Measurements from ENCODE around the gene GABARAPL1. TPM values are rescaled to one million over a fixed set of nuclear protein-coding genes. Genes with fewer than 3 reads are reported as not detected.
A peak's percentile ranks its signal among the peaks of the same experiment; 100 is the strongest.
"Not testable (repeated sequence)": the region's sequence is repeated elsewhere in the genome, so short reads cannot be mapped to it uniquely, and the experiment has no call there.

Gene GABARAPL1
- total RNA-seq, 2 experiments from 2014 or later, result 2.3 to 2.9 TPM

DNA sequence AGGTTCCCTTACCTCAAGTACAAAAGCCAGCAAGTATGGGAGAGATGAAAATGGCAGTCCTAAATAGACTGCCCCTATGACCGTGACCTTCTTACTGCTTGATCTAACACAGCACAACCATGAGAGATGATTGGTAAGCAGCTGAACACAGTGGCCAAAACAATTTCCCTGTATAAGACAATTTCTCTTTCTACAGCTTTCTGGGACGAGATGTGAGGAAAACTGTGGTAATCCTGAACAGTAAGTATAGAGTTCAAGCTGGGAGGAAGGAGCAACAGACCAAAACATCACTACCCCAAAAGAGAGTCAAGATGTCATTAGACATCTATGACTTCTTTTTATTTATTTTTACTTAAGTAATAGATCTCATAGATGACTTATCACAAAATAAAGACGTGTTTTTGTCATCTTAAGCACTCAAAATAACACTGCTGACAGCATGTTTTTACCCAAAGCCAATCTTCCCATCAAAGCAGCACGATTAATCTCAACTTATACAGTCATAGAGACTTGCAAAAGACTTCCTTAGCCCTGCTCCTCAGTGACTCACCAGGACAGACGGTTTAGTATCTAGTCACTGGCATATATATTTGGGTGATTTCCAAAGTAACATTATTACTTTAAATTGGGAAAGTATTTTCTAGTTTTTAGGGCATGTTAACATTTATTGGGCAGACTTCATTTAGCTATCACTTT, 30.2 kb upstream of the GABARAPL1 start:
- Mint-ChIP-seq H3K4me3 (no peak overlapping the region), H3K27ac (no peak overlapping the region), H3K9me3 (ENCODE audit: low read depth) (no peaks in the 10 kb centered on the region), H3K36me3 (ENCODE audit: low read depth) (no peaks in the 10 kb centered on the region), H3K4me1 (no peaks in the 10 kb centered on the region), H3K27me3 (peaks cover 19% of the 10 kb centered on the region)
- POLR2A ChIA-PET, result interaction anchor here (0.5 kb wide), 1 partner anchor 520 kb away, joined by 4 read pairs; no protein-coding TSS in a partner anchor
- intact Hi-C loops (cut with DNase I, micrococcal nuclease), result no loop called here
- no peak for DNase-seq
- CTCF ChIA-PET, result no interaction called here
- ATAC-seq, result peak; percentile 51

DNA sequence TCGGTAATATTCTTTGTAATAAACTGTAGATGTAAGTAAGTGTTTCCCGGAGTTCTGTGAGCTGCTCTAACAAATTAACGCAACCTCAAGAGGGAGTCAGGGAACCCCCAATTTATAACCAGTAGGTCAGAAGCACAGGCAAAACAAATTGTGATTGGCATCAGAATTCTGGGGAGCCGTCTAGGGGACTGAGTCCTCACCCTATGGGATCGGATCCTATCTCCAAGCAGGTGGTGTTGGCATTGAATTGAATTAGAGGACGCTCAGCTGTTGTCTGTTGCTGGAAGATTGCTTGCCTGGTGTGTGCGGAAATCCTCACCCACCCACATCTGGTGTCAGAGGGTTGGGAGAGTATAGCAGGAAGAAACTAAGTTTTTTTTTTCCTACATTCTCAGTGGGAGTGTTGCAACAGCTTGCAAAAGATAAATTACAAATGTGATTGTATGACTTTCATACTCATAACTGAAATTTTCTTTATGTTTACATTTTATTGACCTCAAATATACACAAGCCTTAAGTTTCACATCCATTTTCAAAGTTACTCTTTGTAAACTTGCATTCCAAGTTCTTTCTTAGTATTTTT, 28.3 kb upstream of the GABARAPL1 start:
- H3K9me3 Mint-ChIP-seq (ENCODE audit: low read depth), result no peaks in the 10 kb centered on the region
- POLR2A ChIA-PET, result no interaction called here
- ATAC-seq (no peak), DNase-seq (no peak)
- intact Hi-C loops (cut with DNase I, micrococcal nuclease), result no loop called here
- no peak overlapping the region for H3K27ac Mint-ChIP-seq
- peaks cover 16% of the 10 kb centered on the region for H3K27me3 Mint-ChIP-seq
- no peak overlapping the region for H3K4me3 Mint-ChIP-seq
- H3K36me3 Mint-ChIP-seq (ENCODE audit: low read depth), result no peaks in the 10 kb centered on the region
- CTCF ChIA-PET, result interaction anchor here (0.6 kb wide), 1 partner anchor 268 kb away, joined by 3 read pairs; no protein-coding TSS in a partner anchor
- H3K4me1 Mint-ChIP-seq, result no peaks in the 10 kb centered on the region

DNA sequence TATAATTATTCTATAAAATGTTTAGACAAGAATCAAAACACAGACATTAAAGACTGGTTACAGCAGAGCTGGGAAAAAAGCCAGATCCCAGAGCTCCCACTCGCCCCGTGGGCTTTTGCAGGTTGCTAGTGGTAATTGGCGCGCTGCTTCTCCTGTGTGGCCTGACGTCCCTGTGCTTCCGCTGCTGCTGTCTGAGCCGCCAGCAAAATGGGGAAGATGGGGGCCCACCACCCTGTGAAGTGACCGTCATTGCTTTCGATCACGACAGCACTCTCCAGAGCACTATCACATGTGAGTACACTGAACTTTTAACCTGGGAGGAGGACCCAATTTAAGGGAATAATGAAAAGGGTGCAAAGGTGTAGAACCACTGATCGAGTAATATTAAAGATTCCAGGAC, 26.4 kb upstream of the GABARAPL1 start:
- intact Hi-C loops (cut with DNase I, micrococcal nuclease), result no loop called here
- POLR2A ChIA-PET, result no interaction called here
- H3K4me3 Mint-ChIP-seq, result no peak overlapping the region
- no peak overlapping the region for H3K27ac Mint-ChIP-seq
- peaks cover 13% of the 10 kb centered on the region for H3K27me3 Mint-ChIP-seq
- no peak for DNase-seq
- H3K36me3 Mint-ChIP-seq (ENCODE audit: low read depth), result no peaks in the 10 kb centered on the region
- CTCF ChIA-PET, result no interaction called here
- H3K9me3 Mint-ChIP-seq (ENCODE audit: low read depth), result no peaks in the 10 kb centered on the region
- ATAC-seq, result no peak
- H3K4me1 Mint-ChIP-seq, result no peaks in the 10 kb centered on the region

DNA sequence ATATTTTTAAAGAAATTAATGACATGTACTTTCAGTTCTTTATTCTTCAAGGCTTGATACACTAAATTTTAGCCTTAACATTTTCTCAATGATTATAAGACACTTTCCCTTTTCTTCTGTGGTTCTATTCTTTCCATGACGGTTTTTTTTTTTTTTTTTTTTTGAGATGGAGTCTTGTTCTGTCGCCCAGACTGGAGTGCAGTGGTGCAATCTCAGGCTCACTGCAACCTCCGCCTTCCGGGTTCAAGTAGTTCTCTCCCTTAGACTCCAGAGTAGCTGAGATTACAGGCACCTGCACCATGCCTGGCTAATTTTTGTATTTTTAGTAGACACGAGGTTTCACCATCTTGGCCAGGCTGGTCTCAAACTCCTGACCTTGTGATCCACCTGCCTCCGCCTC, 25.7 kb upstream of the GABARAPL1 start:
- CTCF ChIA-PET; POLR2A ChIA-PET; DNase-seq; H3K4me3 Mint-ChIP-seq; H3K36me3 Mint-ChIP-seq (ENCODE audit: low read depth); ATAC-seq; H3K4me1 Mint-ChIP-seq; intact Hi-C loops (cut with DNase I, micrococcal nuclease); H3K27ac Mint-ChIP-seq; H3K9me3 Mint-ChIP-seq (ENCODE audit: low read depth): not testable (repeated sequence)
- H3K27me3 Mint-ChIP-seq, result peaks cover 13% of the 10 kb centered on the region

DNA sequence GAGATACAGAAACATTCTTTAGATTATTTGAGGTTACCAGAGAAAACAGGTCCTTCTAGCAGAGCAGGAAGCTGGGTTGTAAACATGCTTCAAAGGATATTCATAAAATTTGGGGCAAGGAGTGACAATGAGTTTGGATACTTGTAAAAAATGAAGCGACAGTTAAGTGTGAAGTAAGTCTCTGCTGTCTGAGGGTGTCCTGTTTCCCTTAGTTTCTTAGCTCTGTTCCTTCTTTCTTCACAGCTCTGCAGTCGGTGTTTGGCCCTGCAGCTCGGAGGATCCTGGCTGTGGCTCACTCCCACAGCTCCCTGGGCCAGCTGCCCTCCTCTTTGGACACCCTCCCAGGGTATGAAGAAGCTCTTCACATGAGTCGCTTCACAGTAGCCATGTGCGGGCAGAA, 23.0 kb upstream of the GABARAPL1 start:
- ATAC-seq (no peak), DNase-seq (no peak)
- Mint-ChIP-seq H3K27ac (no peak overlapping the region), H3K27me3 (peaks cover 10% of the 10 kb centered on the region), H3K4me1 (no peaks in the 10 kb centered on the region), H3K4me3 (no peak overlapping the region), H3K9me3 (ENCODE audit: low read depth) (no peaks in the 10 kb centered on the region), H3K36me3 (ENCODE audit: low read depth) (no peaks in the 10 kb centered on the region)
- intact Hi-C loops (cut with DNase I, micrococcal nuclease), result loop anchor here (1.0 to 2.0 kb wide), 4 partner anchors 36 to 441 kb away; no protein-coding TSS in a partner anchor
- ChIA-PET CTCF (interaction anchor here (0.7 to 1.9 kb wide), 6 partner anchors 31 to 700 kb away, joined by 3 to 15 read pairs (median 4); no protein-coding TSS in a partner anchor), POLR2A (no interaction called here)

DNA sequence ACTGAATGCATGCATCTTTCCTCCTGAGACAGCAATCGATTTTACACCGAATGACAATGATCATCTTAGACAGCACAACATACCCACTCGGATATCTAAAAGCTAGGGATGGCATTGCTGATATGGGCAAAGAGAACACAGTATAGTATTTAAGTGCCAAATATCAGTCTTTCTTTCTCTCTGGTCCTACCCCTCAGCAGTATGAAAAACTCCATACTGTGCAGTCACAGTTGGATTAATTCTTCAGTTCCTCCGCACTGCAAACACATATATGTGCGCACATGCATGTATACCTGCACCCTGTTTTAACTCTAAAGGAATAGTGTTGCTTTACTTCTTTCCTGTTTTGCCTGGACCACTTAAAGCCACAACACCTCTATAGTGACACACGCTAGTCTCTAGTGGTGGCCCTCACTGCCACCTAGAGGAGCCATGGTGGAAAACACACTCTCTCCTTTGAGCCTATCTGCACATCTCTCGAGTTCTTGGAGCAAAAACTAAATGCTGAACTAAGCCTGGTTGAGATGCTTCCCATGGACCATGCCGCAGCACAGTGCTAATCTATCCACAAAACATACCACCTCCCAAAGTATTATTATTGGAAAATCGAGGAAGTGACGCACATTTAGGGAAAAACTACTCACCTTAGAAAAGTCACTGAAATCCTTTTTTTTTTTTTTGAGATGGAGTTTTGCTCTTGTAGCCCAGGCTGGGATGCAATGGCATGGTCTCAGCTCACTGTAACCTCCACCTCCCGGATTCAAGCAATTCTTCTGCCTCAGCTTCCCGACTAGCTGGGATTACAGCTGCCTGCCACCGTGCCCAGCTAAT, 21.9 kb upstream of the GABARAPL1 start:
- H3K4me3 Mint-ChIP-seq, result no peak overlapping the region
- H3K27ac Mint-ChIP-seq, result no peak overlapping the region
- CTCF ChIA-PET, result interaction anchor here (0.6 to 1.9 kb wide), 11 partner anchors 24 to 448 kb away, joined by 3 to 15 read pairs (median 4); no protein-coding TSS in a partner anchor
- POLR2A ChIA-PET, result no interaction called here
- DNase-seq (peak; percentile 68), ATAC-seq (peak; percentile 100)
- H3K9me3 Mint-ChIP-seq (ENCODE audit: low read depth), result no peaks in the 10 kb centered on the region
- peaks cover 11% of the 10 kb centered on the region for H3K27me3 Mint-ChIP-seq
- intact Hi-C loops (cut with DNase I, micrococcal nuclease), result loop anchor here (1.0 to 2.0 kb wide), 4 partner anchors 37 to 442 kb away; no protein-coding TSS in a partner anchor
- no peaks in the 10 kb centered on the region for H3K4me1 Mint-ChIP-seq
- no peaks in the 10 kb centered on the region for H3K36me3 Mint-ChIP-seq (ENCODE audit: low read depth)

DNA sequence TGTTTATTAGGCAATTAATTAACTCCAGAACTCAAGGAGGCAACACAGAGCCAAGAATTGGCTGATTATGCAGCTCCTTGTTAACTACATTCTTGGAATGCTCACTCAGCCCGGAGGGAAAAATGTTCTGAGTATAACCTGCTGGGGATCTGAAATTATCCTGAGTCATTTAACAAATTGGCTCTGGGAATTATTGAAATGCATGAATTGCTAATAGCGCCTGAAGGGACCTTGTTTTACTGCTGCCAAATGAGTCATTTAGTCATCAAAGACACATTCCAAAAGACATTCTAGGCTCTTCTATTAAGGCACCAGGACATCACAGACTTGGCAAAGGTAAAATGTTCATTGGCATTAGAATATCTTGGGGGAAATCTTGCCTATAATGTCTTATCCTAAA, 20.8 kb upstream of the GABARAPL1 start:
- ATAC-seq, result no peak
- peaks cover 8% of the 10 kb centered on the region for H3K27me3 Mint-ChIP-seq
- no peak overlapping the region for H3K4me3 Mint-ChIP-seq
- ChIA-PET CTCF (interaction anchor here (0.6 to 1.6 kb wide), 6 partner anchors 8 to 378 kb away, joined by 3 to 8 read pairs (median 4); no protein-coding TSS in a partner anchor), POLR2A (no interaction called here)
- DNase-seq, result no peak
- H3K36me3 Mint-ChIP-seq (ENCODE audit: low read depth), result no peaks in the 10 kb centered on the region
- H3K4me1 Mint-ChIP-seq, result no peaks in the 10 kb centered on the region
- no peaks in the 10 kb centered on the region for H3K9me3 Mint-ChIP-seq (ENCODE audit: low read depth)
- no peak overlapping the region for H3K27ac Mint-ChIP-seq
- intact Hi-C loops (cut with DNase I, micrococcal nuclease), result loop anchor here in 1 of 2 experiments (2.0 kb wide), 2 partner anchors 153 to 443 kb away; no protein-coding TSS in a partner anchor

DNA sequence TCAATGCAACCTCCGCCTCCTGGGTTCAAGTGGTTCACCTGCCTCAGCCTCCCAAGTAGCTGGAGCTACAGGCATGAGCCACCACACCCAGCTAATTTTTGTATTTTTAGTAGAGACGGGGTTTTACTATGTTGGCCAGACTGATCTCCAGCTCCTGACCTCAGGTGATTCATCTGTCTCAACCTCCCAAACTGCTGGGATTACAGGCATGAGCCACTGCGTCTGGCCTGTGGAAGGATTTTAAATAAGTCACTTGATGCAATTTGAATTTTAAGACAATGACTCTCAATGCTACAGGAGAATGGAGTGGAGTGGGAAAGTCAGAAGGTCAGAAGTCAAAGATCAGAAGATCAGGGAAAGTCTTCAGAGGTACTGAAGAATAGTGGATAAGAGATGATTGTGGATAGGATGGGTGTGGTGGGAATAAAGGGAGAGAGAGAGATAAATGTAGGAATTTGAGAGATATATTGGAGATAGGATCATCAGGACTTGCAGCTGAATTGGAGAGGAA, 18.5 kb upstream of the GABARAPL1 start:
- ATAC-seq (no peak), DNase-seq (no peak)
- Mint-ChIP-seq H3K4me1 (no peaks in the 10 kb centered on the region), H3K27me3 (peaks cover 10% of the 10 kb centered on the region), H3K27ac (no peak overlapping the region), H3K36me3 (ENCODE audit: low read depth) (no peaks in the 10 kb centered on the region), H3K4me3 (no peak overlapping the region), H3K9me3 (ENCODE audit: low read depth) (no peaks in the 10 kb centered on the region)
- intact Hi-C loops (cut with DNase I, micrococcal nuclease), result no loop called here
- POLR2A ChIA-PET, result no interaction called here
- CTCF ChIA-PET, result interaction anchor here (0.7 to 2.7 kb wide), 3 partner anchors 10 to 41 kb away, joined by 3 to 20 read pairs (median 3); no protein-coding TSS in a partner anchor

DNA sequence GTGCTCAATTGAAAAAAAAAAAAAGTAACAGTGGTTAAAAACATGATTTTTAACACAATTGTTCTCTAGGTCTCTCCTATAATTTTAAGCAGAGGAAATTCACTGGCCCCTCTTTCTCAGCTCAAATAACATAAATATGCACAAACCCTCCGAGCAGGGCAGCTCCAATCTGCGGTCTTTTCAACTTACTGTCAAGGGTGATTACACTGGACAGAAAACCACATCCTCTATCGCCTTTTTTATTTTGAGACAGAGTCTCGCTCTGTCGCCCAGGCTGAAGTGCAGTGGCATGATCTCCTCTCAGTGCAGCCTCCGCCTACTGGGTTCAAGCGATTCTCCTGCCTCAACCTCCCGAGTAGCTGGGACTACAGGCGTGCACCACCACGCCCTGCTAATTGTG, 16.5 kb upstream of the GABARAPL1 start:
- ATAC-seq, result no peak
- CTCF ChIA-PET, result interaction anchor here (0.9 to 1.5 kb wide), 2 partner anchors 12 to 384 kb away, joined by 3 read pairs; no protein-coding TSS in a partner anchor
- no peak for DNase-seq
- no peak overlapping the region for H3K27ac Mint-ChIP-seq
- no peak overlapping the region for H3K4me3 Mint-ChIP-seq
- no peaks in the 10 kb centered on the region for H3K36me3 Mint-ChIP-seq (ENCODE audit: low read depth)
- peaks cover 10% of the 10 kb centered on the region for H3K27me3 Mint-ChIP-seq
- intact Hi-C loops (cut with DNase I, micrococcal nuclease), result no loop called here
- POLR2A ChIA-PET, result no interaction called here
- H3K9me3 Mint-ChIP-seq (ENCODE audit: low read depth), result no peaks in the 10 kb centered on the region
- no peaks in the 10 kb centered on the region for H3K4me1 Mint-ChIP-seq

DNA sequence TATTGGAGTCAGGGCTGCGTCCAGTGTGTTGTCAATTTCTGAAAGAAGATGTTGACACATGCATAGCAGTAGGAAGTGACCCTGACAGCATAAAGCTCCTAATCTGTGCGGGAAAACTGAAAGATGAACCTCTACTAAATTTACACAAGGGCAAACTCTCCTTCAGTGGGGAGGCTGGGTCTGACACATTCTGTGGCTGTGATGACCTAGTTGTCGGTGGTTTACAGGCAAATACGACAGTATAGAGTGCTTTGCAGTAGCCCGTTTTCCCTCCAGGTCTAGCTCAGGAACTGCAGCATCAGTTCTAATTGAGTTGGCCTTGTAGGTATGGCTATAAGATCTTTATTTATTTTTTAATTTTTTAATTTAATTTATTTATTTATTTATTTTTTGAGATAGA, 14.8 kb upstream of the GABARAPL1 start:
- ATAC-seq, result no peak
- Mint-ChIP-seq H3K4me3 (no peak overlapping the region), H3K36me3 (ENCODE audit: low read depth) (no peaks in the 10 kb centered on the region), H3K27ac (no peak overlapping the region), H3K4me1 (no peaks in the 10 kb centered on the region), H3K9me3 (ENCODE audit: low read depth) (no peaks in the 10 kb centered on the region), H3K27me3 (peaks cover 10% of the 10 kb centered on the region)
- ChIA-PET POLR2A (no interaction called here), CTCF (no interaction called here)
- intact Hi-C loops (cut with DNase I, micrococcal nuclease), result no loop called here
- no peak for DNase-seq

DNA sequence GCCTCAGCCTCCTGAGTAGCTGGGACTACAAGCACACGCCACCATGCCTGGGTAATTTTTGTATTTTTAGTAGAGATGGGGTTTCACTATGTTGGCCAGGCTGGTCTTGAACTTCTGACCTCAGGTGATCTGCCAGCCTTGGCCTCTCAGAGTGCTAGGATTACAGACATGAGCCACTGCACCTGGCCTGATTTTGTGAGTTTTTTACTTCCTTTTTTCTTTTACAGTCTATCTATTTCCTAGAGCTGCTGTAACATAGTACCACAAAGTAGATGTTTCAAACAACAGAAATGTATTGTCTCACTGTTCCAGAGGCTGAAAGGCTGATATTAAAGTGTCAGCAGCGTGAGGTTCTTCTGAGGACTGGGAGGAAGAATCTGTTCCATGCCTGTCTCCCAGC, 8.2 kb upstream of the GABARAPL1 start:
- H3K27me3 Mint-ChIP-seq; H3K9me3 Mint-ChIP-seq (ENCODE audit: low read depth); H3K36me3 Mint-ChIP-seq (ENCODE audit: low read depth); intact Hi-C loops (cut with DNase I, micrococcal nuclease); POLR2A ChIA-PET; H3K4me3 Mint-ChIP-seq; H3K27ac Mint-ChIP-seq; DNase-seq; H3K4me1 Mint-ChIP-seq; ATAC-seq: not testable (repeated sequence)
- CTCF ChIA-PET, result interaction anchor here (1.0 to 1.4 kb wide), 2 partner anchors 10 to 52 kb away, joined by 3 read pairs; no protein-coding TSS in a partner anchor

All from activated CD4-positive, alpha-beta T cell treated with anti-CD3 and anti-CD28 coated beads for 36 hours (primary cell).